ENCODE results near the gene EVX2.

DNA sequence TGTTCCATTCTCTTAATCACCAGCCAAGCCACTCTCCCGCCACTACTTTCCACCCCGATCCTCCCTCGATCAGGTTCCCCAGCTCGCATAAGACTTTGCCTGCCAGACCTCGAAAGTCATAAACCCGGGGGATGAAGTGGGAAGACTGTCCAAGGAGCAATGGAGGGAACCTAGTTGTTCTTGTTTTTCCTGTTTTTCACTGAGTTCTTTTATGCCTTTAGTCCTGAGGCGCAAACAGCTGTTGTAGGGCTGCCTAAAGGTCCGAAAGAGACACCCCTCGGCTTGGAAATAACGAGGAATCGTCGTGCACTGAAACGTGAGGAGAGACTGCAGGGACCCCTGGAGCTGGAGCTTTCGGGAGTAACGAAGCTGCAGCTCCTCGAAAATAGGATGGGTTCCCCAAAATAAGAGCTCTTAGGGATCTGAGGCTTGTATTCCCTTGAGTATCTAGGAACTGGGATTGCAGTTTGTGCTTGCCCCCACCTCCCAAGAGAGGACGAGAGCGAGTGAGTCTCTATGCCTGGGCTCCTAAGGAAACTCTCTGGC is 14.1 kb upstream of the EVX2 start:
- TF ChIP-seq POLR2A (IDR thresholded peaks at IDR 0.05) (no peak), POLR2AphosphoS5 (IDR thresholded peaks at IDR 0.05) (no peak), EP300 (IDR thresholded peaks at IDR 0.05) (no peak)
- TF ChIP-seq, protein P1, sequence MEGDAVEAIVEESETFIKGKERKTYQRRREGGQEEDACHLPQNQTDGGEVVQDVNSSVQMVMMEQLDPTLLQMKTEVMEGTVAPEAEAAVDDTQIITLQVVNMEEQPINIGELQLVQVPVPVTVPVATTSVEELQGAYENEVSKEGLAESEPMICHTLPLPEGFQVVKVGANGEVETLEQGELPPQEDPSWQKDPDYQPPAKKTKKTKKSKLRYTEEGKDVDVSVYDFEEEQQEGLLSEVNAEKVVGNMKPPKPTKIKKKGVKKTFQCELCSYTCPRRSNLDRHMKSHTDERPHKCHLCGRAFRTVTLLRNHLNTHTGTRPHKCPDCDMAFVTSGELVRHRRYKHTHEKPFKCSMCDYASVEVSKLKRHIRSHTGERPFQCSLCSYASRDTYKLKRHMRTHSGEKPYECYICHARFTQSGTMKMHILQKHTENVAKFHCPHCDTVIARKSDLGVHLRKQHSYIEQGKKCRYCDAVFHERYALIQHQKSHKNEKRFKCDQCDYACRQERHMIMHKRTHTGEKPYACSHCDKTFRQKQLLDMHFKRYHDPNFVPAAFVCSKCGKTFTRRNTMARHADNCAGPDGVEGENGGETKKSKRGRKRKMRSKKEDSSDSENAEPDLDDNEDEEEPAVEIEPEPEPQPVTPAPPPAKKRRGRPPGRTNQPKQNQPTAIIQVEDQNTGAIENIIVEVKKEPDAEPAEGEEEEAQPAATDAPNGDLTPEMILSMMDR (IDR thresholded peaks at IDR 0.05) = no peak

Measured in stomach (tissue), 4 donors.